NCI-H1694 (cell line): ENCODE data around the gene SFSWAP.
"Not testable (repeated sequence)": the region's sequence is repeated elsewhere in the genome, so short reads cannot be mapped to it uniquely, and the experiment has no call there.

Experiments
- DNase-seq: peaks from one replicate; lab custom pipeline; 2025; lab: John Stamatoyannopoulos, UW

Gene SFSWAP

DNA sequence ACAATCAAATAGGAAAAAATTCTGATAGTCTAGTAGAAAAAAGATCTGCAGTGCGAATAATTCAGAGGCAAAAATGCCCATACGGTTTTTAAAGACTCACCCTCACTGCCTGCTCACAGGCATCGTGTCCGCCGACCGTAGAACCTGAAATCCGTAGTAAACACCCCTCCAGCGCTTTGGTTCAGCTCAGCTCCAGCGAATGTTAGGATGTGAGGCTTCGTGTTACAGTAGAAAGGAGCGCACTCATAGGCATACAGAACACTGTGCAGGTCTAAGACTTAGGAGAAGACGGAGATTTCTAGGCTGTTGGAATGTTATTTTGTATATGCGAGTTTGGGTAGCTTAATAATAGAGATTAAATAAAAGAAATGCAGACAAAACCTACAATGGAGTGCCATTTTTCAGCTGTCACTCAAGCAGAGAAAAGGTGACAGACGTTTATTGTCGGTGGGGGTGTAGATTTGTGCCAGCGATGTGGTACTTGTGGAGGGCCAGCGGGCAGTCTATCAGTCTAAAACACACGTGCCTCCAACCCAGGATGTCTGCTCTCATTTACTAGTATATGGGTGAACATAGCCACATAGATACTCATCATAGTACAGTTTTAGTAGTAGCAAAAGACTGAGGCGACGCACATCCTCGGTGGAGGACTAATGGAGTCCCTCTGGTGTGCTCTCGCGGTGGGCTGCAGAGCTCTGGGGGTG, 25.7 kb downstream of the SFSWAP start:
- no peak for DNase-seq

DNA sequence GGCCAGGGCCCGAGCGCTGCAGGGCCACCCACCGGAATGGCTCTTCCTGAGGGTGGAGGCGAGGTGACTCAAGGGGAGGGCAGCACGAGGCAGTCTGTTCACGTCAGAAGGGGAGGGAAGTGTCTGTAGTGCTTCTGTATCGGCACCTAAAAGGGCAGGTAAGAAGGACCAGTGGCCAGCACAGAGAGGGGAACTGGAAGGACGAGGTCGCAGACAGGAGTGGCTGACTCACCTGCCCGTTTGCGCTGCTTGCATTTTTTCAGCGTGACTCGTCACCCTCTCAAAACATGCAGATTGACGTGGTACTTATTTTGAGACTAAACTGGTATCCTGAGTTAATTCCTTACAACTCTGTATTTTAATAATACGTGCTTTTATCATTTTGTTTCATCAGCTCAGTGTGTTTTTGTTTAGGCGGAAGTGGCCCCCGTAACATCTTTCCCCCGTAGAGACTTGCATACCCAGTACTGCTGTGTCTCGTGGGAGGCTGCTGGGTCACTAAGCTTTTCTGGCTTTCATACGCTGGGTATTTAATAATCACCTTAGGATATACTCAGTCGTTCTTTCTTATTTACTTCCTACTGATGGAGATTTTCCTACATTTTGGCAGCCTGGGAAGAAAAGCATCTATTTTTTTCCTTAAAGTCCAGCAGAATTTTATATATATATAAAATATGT, 26.4 kb downstream of the SFSWAP start:
- no peak for DNase-seq

GRCh38 chr12:131738196-131738595, 27.3 kb downstream of the SFSWAP start:
- no peak for DNase-seq

DNA sequence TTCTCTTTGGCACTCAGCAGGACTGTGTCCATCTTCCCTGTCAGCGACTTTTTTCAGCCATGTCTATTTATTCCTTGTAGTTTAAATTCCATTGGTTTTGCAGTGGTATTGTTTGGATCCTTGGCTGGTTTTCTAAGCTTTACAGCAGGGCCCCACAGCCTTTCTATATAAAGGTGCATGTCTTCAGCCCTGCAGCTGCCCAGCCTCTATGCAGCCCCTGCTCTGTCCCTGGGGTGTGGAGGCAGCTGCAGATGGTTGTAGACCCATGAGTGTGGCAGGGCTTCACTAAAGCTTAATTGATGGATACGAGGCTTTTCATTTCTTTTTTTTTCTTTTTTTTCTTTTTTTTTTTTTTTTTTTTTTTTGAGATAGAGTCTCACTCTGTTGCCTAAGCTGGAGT, 29.7 kb downstream of the SFSWAP start:
- DNase-seq, result no peak

GRCh38 chr12:131742761-131743160, 31.9 kb downstream of the SFSWAP start:
- not testable (repeated sequence) for DNase-seq

DNA sequence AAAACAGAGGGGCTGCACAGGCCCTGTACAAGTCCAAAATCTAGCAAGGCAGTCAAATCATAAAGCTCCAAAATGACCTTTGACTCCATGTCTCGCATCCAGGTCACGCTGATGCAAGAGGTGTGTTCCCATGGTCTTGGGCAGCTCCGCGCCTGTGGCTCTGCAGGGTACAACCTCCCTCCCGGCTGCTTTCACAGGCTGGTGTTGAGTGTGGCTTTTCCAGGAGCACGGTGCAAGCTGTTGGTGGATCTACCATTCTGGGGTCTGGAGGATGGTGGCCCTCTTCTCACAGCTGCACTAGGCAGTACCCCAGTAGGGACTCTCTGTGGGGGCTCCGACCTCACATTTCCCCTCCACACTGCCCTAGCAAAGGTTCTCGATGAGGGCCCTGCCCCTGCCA, 32.5 kb downstream of the SFSWAP start:
- DNase-seq, result not testable (repeated sequence)

DNA sequence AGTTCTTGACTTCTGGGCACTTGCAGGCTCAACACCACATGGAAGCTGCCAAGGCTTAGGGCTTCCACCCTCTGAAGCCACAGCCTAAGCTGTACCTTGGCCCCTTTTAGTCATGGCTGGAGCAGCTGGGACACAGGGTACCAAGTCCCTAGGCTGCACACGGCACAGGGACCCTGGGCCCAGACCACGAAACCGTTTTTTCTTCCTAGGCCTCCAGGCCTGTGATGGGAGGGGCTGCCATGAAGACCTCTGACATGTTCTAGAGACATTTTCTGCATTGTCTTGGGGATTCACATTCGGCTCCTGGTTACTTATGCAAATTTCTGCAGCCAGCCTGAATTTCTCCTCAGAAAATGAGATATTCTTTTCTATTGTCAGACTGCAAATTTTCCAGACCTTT, 33.0 kb downstream of the SFSWAP start:
- not testable (repeated sequence) for DNase-seq

- DNase-seq, result not testable (repeated sequence)
Observed at GRCh38 chr12:131744675-131745074, 33.8 kb downstream of the SFSWAP start.

GRCh38 chr12:131745706-131746105, 34.8 kb downstream of the SFSWAP start:
- no peak for DNase-seq

- DNase-seq, result no peak
Observed at GRCh38 chr12:131747276-131748177, 36.6 kb downstream of the SFSWAP start.

DNA sequence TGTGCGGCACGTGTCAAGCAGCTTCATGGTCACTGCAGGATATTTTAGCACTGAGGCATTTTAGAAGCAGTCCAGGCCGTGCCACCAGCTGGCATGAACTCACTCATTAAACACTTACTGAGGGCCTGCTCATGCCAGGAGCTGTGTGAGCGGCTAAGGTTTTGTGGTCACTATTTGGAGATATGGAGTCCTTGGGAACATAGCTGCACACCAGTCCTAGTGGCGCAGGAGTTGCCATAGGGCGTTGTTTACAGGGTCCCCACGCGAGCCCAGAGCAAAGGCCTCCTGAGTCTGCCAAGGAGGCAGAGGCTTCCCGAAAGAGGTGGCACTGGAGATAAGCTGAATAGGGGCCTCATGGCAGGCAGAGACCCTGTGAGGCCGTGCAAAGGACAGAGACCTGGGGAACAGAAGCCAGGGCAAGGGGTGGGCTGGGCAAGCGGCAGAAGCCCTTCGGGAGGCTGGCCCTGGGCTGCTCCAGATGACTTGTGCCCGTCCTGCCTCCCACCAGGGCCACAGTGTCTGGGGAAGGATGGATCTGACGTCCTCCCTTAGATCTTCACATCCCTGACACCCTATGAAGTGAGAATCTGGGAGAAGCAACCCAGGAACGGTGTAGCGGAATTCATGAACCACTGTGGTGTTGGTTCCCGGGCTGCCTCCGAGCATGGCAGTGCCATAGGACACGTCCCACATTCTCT, 38.9 kb downstream of the SFSWAP start:
- no peak for DNase-seq

- no peak for DNase-seq
Observed at GRCh38 chr12:131751335-131751734, 40.4 kb downstream of the SFSWAP start.

DNA sequence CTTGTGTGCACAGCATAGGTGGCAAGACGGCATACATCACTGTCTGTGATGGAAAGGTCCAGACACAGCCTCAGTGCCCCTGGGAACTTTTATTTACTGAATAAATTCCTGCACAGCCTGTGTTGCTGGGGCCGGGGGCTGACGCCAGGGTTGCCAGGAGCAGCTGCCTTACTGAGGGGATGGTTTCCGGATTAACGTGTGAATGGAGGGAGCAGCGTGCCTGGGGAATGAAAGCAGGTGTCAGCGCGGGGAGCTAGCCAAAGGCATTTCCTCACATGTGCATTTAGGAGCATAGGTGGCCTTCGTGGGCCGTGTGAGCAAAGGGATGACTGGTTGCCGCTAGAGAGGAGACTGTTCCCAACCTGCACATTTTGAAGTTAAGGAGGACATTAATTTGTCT, 41.6 kb downstream of the SFSWAP start:
- DNase-seq, result no peak

DNA sequence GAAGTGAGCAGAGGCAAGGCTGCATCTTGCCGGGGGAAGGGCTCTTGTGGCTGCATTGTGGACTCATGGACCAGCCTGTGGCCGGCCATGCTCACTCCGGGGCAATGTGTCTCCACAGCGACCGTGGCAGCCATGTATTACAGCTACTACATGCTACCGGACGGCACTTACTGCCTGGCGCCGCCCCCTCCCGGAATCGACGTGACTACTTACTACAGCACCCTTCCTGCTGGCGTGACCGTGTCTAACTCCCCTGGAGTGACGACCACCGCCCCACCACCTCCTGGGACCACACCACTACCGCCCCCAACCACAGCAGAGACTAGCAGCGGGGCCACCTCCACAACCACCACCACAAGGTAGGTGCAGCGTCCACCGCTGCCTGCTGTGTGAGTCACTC, 42.1 kb downstream of the SFSWAP start:
- no peak for DNase-seq

DNA sequence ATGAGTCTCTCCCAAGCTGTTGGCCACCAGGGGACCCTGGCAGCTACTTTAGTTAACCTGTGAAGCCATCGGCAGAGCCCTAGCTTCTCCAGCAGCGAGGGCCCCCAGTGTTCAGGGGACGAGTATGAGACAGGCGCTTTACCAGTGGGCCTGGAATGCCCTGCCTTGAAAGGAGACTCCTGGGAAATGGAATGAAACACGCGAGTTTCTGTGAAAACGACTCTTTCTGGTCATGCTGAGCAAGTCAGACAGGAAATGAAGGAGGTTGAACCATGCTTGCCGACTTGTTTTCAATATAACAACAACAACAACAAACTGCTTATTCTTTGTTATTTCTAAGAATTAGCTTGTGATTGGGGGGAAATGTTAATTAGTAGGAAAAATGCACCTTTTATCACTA, 42.9 kb downstream of the SFSWAP start:
- DNase-seq, result no peak

DNA sequence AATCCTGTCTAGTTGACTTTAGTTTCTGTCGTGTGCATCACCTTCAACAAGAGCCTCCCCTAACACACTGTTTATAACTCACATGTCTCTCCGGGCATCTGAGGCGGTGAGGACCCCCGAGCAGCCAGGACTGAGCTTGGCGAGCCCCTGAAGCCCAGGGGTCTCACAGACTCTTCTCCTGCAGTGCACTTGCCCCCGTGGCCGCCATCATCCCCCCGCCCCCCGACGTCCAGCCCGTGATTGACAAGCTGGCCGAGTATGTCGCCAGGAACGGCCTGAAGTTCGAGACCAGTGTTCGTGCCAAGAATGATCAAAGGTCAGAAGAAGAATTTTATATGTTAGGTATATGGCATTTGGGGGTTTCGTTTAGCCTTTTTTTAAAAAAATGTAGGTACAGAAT, 43.3 kb downstream of the SFSWAP start:
- no peak for DNase-seq

- DNase-seq, result no peak
Observed at GRCh38 chr12:131755305-131756113, 44.6 kb downstream of the SFSWAP start.

- DNase-seq, result no peak
Observed at GRCh38 chr12:131756441-131756840, 45.6 kb downstream of the SFSWAP start.

DNA sequence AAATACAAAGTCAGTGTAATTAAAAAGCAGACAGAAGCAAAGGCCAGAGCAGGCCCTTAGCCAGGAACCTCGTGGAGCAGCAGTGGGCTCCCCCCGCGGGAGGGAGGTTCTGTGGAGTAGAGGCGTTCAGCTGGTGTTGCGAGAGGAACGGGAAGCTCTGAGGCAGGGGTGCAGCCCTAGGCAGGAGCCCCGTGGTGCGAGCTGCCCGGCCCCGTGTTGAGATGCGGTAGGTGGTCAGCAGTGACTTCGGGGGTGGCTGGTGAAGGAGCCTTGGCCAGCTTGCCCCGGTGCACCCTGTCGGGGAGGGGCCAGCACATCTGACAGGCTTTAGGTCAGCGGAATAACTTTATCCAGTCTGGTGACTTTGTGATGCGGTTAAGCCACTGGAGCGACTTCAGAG, 46.2 kb downstream of the SFSWAP start:
- no peak for DNase-seq

DNA sequence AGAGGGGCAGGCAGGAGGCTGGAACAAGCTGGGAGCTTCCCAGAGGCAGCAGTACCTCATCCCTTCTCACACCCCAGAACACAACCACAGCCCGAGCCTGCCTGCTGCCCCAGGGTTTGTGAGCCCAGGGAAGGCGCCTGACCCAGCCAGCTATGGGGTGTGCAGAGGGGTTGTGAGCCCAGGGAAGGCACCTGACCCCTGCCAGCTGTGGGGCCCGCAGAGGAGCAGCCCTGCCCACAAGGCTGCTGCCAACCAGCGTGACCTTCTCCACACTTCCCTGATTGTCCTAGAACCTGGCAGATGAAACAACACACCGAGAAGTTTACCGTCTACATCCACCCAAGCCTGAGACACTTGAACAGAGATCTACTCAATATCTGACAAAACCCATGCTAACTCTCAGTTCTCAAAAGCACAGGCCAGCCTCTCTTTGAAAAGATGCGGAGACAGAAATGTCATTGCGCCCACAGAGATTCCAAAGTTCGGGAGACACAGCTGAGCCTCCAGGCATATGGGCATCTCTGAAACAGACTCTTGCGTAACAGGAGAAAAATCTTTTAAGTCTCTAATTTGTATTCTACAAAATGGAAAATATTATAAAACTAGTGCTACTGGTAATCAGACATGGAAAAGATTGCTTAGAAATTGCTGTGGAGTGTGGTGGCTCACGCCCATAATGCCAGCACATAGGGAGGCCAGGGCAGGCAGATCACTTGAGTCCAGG, 47.3 kb downstream of the SFSWAP start:
- no peak for DNase-seq

DNA sequence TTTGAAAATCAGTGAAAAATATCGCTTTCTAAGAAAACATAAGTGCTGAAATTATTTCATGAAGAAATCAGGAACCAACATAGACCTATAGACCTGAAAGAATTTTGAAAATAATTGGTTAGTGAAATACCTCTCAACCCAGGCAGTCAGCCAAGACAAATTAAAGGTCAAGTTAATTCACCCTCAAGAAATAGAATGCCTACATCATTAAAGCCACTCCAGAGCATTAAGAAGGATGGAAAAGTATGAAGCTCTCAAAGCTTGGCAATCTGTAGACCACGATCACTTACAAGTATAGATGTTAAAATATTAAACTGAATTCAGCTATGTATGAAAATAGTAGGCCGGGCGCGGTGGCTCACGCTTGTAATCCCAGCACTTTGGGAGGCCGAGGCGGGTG, 48.3 kb downstream of the SFSWAP start:
- no peak for DNase-seq
